IMR-90 (cell line): ENCODE results near the gene GJB5. TPM values are rescaled to one million over a fixed set of nuclear protein-coding genes. Genes with fewer than 3 reads are reported as not detected.

ENCODE experiments used
- ATAC-seq: fragments of 200-7000 bp; cut with Tn5 transposase; 2 replicates; pipeline ENCODE4 v1.9.1; 2020; ENCODE audit warnings: low read depth, mild to moderate bottlenecking, moderate library complexity
- BruUV-seq: library from RNA; stranded (reverse); fragments of 400-500 nt; replicated peaks from 2 replicates; lab custom pipeline; 2021; lab: Mats Ljungman, UMichigan
- CTCF ChIA-PET: fragments of 300-600 bp; formaldehyde crosslinking; extraction: SDS; loops from one replicate; lab custom pipeline; 2021; ENCODE audit warnings: antibody characterized with exemption; lab: Yijun Ruan, JAX
- POLR2A ChIA-PET: fragments of 300-600 bp; sonication (Branson Sonifier 250); formaldehyde crosslinking; loops from one replicate; lab custom pipeline; 2022; ENCODE audit warnings: antibody characterized with exemption; ENCODE audit not compliant: unreplicated experiment; lab: Charles Lee
- DNase-seq: peaks from one replicate; pipeline ENCODE4 v3.0.0; 2013
- H2AFZ ChIP-seq: replicated peaks from 2 replicates; pipeline ENCODE3; 2013; ENCODE audit warnings: low read length, mild to moderate bottlenecking; ENCODE audit not compliant: poor library complexity
- H2AK5ac ChIP-seq: 2 replicates; pipeline ENCODE4 v1.6.1; 2013; ENCODE audit warnings: low read depth, low read length, inconsistent platforms
- H2AK9ac ChIP-seq: replicated peaks from 2 replicates; pipeline ENCODE3; 2013; ENCODE audit warnings: mild to moderate bottlenecking, low read depth, low read length, moderate library complexity; ENCODE audit not compliant: poor library complexity
- H2BK120ac ChIP-seq: 2 replicates; pipeline ENCODE4 v1.6.1; 2013; ENCODE audit warnings: low read depth, low read length, inconsistent platforms
- H2BK15ac ChIP-seq: 3 replicates; pipeline ENCODE4 v1.6.1; 2013; ENCODE audit warnings: low read depth, low read length, inconsistent platforms
- H2BK20ac ChIP-seq: 2 replicates; pipeline ENCODE4 v1.6.1; 2013; ENCODE audit warnings: low read depth, mild to moderate bottlenecking, inconsistent platforms, low read length, moderate library complexity
- H2BK5ac ChIP-seq: 2 replicates; pipeline ENCODE4 v1.6.1; 2013; ENCODE audit warnings: mild to moderate bottlenecking, low read depth, low read length, inconsistent platforms; ENCODE audit not compliant: poor library complexity, severe bottlenecking
- H3K14ac ChIP-seq: replicated peaks from 2 replicates; pipeline ENCODE4 v1.6.1; 2013; ENCODE audit warnings: low read depth, low read length, inconsistent platforms
- H3K18ac ChIP-seq: 2 replicates; pipeline ENCODE4 v1.6.1; 2013; ENCODE audit warnings: low read depth, low read length, control low read depth
- H3K23ac ChIP-seq: 2 replicates; pipeline ENCODE4 v1.6.1; 2013; ENCODE audit warnings: low read depth, low read length, inconsistent platforms
- H3K27ac ChIP-seq: 2 replicates; pipeline ENCODE4 v1.5.1; 2013; ENCODE audit warnings: mild to moderate bottlenecking, control low read depth, low read length; ENCODE audit not compliant: insufficient read depth
- H3K27me3 ChIP-seq: 2 replicates; pipeline ENCODE4 v1.6.1; 2013; ENCODE audit warnings: low read length; ENCODE audit not compliant: control insufficient read depth, insufficient read depth
- H3K36me3 ChIP-seq: 2 replicates; pipeline ENCODE4 v1.6.1; 2013; ENCODE audit warnings: low read length, mixed read lengths; ENCODE audit not compliant: control insufficient read depth, insufficient read depth
- H3K4ac ChIP-seq: 2 replicates; pipeline ENCODE4 v1.6.1; 2013; ENCODE audit warnings: low read depth, low read length, inconsistent platforms
- H3K4me1 ChIP-seq: 2 replicates; pipeline ENCODE4 v1.6.1; 2013; ENCODE audit warnings: low read length, mixed read lengths; ENCODE audit not compliant: control insufficient read depth, insufficient read depth
- H3K4me2 ChIP-seq: 2 replicates; pipeline ENCODE4 v1.6.1; 2013; ENCODE audit warnings: low read depth, mild to moderate bottlenecking, control low read depth, low read length, moderate library complexity
- H3K4me3 ChIP-seq: 2 replicates; pipeline ENCODE4 v1.5.1; 2013; ENCODE audit warnings: low read depth, mild to moderate bottlenecking, control low read depth, low read length, moderate library complexity; ENCODE audit not compliant: insufficient read depth
- H3K56ac ChIP-seq: 2 replicates; pipeline ENCODE4 v1.6.1; 2013; ENCODE audit warnings: low read length, inconsistent platforms; ENCODE audit not compliant: insufficient read depth; ENCODE audit errors: extremely low read depth
- H3K79me1 ChIP-seq, 2 experiments: 2 replicates each; pipeline ENCODE4 v1.6.1; 2013; ENCODE audit warnings: low read length in 2 of 2, inconsistent platforms in 1 of 2, low read depth in 1 of 2
- H3K9ac ChIP-seq: 2 replicates; pipeline ENCODE4 v1.6.1; 2013; ENCODE audit warnings: low read depth, low read length, control low read depth
- H3K9me1 ChIP-seq: 2 replicates; pipeline ENCODE4 v1.6.1; 2013; ENCODE audit warnings: low read length, inconsistent platforms; ENCODE audit not compliant: insufficient read depth
- H3K9me3 ChIP-seq: 2 replicates; pipeline ENCODE4 v1.6.1; 2013; ENCODE audit warnings: low read length; ENCODE audit not compliant: control insufficient read depth, insufficient read depth
- H4K20me1 ChIP-seq: 2 replicates; pipeline ENCODE4 v1.6.1; 2013; ENCODE audit warnings: low read length, inconsistent platforms; ENCODE audit not compliant: insufficient read depth
- H4K5ac ChIP-seq: 2 replicates; pipeline ENCODE4 v1.6.1; 2013; ENCODE audit warnings: mild to moderate bottlenecking, low read depth, low read length, control low read depth
- H4K8ac ChIP-seq, 2 experiments: 2 replicates each; pipeline ENCODE4 v1.6.1; 2013; ENCODE audit warnings: low read depth in 2 of 2, low read length in 2 of 2, control low read depth in 1 of 2, inconsistent platforms in 1 of 2
- H4K91ac ChIP-seq: 2 replicates; pipeline ENCODE4 v1.6.1; 2013; ENCODE audit warnings: low read depth, low read length, inconsistent platforms; ENCODE audit not compliant: insufficient read depth
- ELK1 ChIP-seq: fragments of 150-350 bp; IDR thresholded peaks from 2 replicates; pipeline ENCODE4 v1.6.1; 2016; ENCODE audit warnings: low read depth, mild to moderate bottlenecking, low read length, moderate library complexity, borderline replicate concordance
- MXI1 ChIP-seq: IDR thresholded peaks from 2 replicates; pipeline ENCODE4 v1.6.1; 2012; ENCODE audit warnings: low read depth, mild to moderate bottlenecking, low read length, moderate library complexity, borderline replicate concordance
- NFE2L2 ChIP-seq: fragments of 150-350 bp; IDR thresholded peaks from 2 replicates; pipeline ENCODE4 v1.6.1; 2016; ENCODE audit warnings: low read depth, mild to moderate bottlenecking, low read length
- USF2 ChIP-seq: fragments of 150-350 bp; IDR thresholded peaks from 2 replicates; pipeline ENCODE4 v1.6.1; 2017; ENCODE audit warnings: mild to moderate bottlenecking, antibody characterized with exemption, low read length, low read depth
- WGBS, 2 experiments: methylation state at CpG; one replicate each; pipeline versions ENCODE4 v1.1.5 to v1.1.7; 2013; ENCODE audit warnings: missing lambda C conversion rate in 2 of 2; ENCODE audit not compliant: insufficient read length in 1 of 2; ENCODE audit errors: extremely low coverage in 2 of 2; 5-methylcytosine and 5-hydroxymethylcytosine counted together
- dilution Hi-C: fragments of 300-500 bp; cut with HindIII; formaldehyde crosslinking; loops from one replicate; pipeline ENCODE4 v1.14.3; 2018; ENCODE audit warnings: low sequenced_read_pairs; ENCODE audit not compliant: unreplicated experiment
- in situ Hi-C: fragments of 300-500 bp; cut with MboI; formaldehyde crosslinking; loops from 3 replicates; pipeline ENCODE4 v1.14.3; 2019; ENCODE audit warnings: low sequenced_read_pairs, inconsistent platforms, mixed read lengths
- intact Hi-C: fragments of 100-400 bp; cut with micrococcal nuclease; formaldehyde crosslinking; loops from 2 replicates; pipeline ENCODE4 v1.10.0; 2022
- polyA plus RNA-seq, 3 experiments: library from polyadenylated mRNA; depleted of rRNA; stranded (reverse); fragments of >200 nt; gene quantifications; 2 replicates each; pipeline ENCODE4 v1.2.3, GENCODE V29; 2012; ENCODE audit warnings: low replicate concordance in 1 of 3
- total RNA-seq: library from RNA; depleted of rRNA; stranded (reverse); fragments of >200 nt; gene quantifications from 2 replicates; pipeline ENCODE4 v1.2.3, GENCODE V29; 2012

The GJB5 gene
- total and polyA plus RNA-seq, 2 of the 4 experiments (the other 2 are of a cell fraction) = 0.10 TPM; not detected in 1

- Histone ChIP-seq H3K4me2 (no peak overlapping the region), H3K27me3 (no peaks in the 10 kb centered on the region), H3K4ac (no peak overlapping the region), H3K18ac (no peak overlapping the region), H4K91ac (no peak overlapping the region), H2BK15ac (no peak overlapping the region), H3K36me3 (no peaks in the 10 kb centered on the region), H2BK5ac (no peak overlapping the region), H2BK120ac (no peak overlapping the region), H2BK20ac (no peak overlapping the region), H3K79me1 (no peaks in the 10 kb centered on the region), H3K9me1 (no peaks in the 10 kb centered on the region), H3K23ac (no peak overlapping the region), H3K9me3 (no peaks in the 10 kb centered on the region; the same call in 1 of the 2 replicates), H3K4me3 (no peak overlapping the region), H2AFZ (no peak overlapping the region), H2AK5ac (no peak overlapping the region), H3K56ac (no peak overlapping the region), H4K8ac (no peak overlapping the region), H3K14ac (no peak overlapping the region), H4K20me1 (no peaks in the 10 kb centered on the region), H3K4me1 (no peaks in the 10 kb centered on the region), H2AK9ac (no peak overlapping the region), H3K9ac (no peak overlapping the region), H4K5ac (no peak overlapping the region), H3K27ac (no peak overlapping the region)
- intact Hi-C loops = no loop called here
- dilution Hi-C loops = no loop called here
- TF ChIP-seq NFE2L2 (no peak), USF2 (no peak), ELK1 (no peak), MXI1 (no peak)
- no peak for DNase-seq
- in situ Hi-C loops = no loop called here
- no peak for ATAC-seq
- ChIA-PET POLR2A (no interaction called here), CTCF (no interaction called here)
- BruUV-seq = no TSS peak
- WGBS, 2 experiments = no CpG with 5 or more reads among the region's 3 CpGs
Measured at GRCh38 chr1:34705077-34705476, 49.8 kb upstream of the GJB5 start.
